Measurements from ENCODE around the gene IFT22. TPM values are rescaled to one million over a fixed set of nuclear protein-coding genes. Genes with fewer than 3 reads are reported as not detected.

IFT22 gene
- 20.1 and 28.2 TPM in 2 replicates for total RNA-seq

DNA sequence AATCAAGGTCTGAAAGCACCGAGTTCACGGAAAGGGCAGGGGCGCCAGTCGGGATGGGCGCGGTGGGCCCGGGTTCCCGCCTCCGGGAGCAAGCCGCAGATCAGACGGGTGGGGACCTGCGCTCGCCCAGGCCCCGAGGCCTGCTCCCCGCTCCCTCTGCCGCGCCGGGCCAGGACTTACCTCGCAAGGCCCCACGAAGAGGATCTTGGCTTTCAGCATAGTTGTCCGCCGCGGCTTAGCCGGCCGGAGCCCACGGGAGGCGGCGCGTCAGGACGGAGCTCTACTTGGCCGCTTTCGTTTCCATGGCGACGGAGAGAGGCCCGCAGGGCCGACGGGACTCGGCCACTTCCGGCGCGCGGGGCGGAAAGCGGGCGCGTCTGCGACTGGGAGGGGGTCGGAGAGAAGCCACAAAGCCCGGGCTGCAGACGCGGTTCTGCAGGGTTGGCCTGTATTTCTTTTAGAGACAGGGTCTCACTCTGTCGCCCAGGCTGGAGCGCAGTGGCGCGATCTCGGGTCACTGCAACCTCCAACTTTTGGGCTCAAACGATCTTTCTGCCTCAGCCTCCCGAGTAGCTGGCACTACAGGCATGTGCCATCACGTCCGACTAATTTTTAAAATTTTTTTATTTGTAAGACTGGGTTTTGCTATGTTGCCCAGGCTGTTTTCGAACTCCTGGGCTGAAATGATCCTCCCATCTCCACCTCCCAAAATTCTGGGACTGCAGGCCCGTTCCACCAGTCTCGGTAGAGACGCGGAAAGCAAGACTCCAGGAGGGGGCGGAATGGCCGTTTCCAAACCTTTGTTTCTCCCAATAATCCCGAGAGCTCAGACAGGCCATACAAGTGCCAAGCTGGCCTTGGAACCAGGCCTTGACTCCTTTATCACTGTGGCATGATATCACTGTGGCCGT is at the start of gene IFT22:
IFT22 (minus strand) TSS at position 322 of the 911 bp plus-strand sequence; CDS start at position 219, 103 bp downstream.

DNA sequence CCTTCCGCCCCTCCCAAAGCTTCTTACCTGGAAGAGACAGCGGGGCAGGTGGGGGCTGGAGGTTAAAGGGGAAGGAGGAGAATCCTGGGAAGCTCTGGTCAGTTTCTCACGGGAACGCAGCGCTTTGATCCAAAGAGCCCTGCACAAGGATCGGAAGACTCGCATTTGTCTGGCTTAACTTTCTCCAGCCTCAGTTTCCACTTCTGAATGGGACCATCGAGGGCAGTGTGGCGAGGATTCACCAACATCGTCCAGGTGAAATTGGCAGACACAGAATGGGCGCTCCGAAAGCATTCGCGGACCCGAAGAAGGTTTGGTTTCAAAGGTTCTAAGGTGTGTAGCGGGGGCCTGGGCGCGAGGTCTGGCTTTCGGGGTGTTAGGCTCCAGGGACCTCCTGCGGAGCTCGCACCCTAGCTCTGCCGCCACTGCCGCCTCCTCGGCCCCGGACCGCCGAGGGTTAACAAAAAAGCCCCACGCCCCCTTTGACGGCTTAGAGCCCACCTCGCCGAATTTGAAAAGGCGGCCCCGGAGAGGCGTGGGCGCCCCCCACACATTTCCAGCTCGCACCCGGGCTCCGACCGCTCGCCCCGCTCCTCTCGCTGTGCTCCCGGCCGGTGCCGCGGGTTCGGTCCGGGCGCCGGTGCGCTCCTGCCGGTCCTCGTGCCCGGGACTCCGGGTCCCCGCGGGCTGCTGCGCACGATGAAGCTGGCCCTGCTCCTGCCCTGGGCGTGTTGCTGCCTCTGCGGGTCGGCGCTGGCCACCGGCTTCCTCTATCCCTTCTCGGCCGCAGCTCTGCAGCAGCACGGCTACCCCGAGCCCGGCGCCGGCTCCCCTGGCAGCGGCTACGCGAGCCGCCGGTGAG is 41.0 kb upstream of the IFT22 start, which contains the start of gene COL26A1:
COL26A1 (plus strand) TSS at position 542 of the 862 bp plus-strand sequence; CDS start at position 700, 158 bp downstream.

Other genes starting within 250 kb of the IFT22 start
- 11.8 and 14.0 TPM in 2 replicates for gene TRIM56, start 236.3 kb downstream of the IFT22 start, total RNA-seq
- gene SERPINE1, start 194.7 kb downstream of the IFT22 start, total RNA-seq: 1,812 and 1,952 TPM in 2 replicates
- gene AP1S1, start 167.3 kb downstream of the IFT22 start, total RNA-seq: 195 and 198 TPM in 2 replicates
- gene VGF, start 156.2 kb downstream of the IFT22 start, total RNA-seq: 0.07 and 0.20 TPM in 2 replicates
- not detected in 2 replicates for gene NAT16, start 141.5 kb downstream of the IFT22 start, total RNA-seq
- gene MOGAT3, start 120.8 kb downstream of the IFT22 start, total RNA-seq: not detected in 2 replicates
- 116 and 119 TPM in 2 replicates for gene PLOD3, start 104.2 kb downstream of the IFT22 start, total RNA-seq
- gene ZNHIT1, start 103.6 kb downstream of the IFT22 start, total RNA-seq: 176 and 199 TPM in 2 replicates
- gene CLDN15, start 84.0 kb downstream of the IFT22 start, total RNA-seq: 3.9 and 4.6 TPM in 2 replicates
- 217 and 271 TPM in 2 replicates for gene FIS1, start 76.7 kb downstream of the IFT22 start, total RNA-seq
- not detected in 2 replicates for gene COL26A1, start 41.1 kb upstream of the IFT22 start, total RNA-seq